GM21515 (cell line): ENCODE measurements around the gene SMAD6.

ENCODE experiments used
- ATAC-seq: cut with Tn5 transposase; IDR thresholded peaks from one replicate; pipeline ENCODE4 v1.9.1; 2021; ENCODE audit not compliant: unreplicated experiment

The SMAD6 gene

DNA sequence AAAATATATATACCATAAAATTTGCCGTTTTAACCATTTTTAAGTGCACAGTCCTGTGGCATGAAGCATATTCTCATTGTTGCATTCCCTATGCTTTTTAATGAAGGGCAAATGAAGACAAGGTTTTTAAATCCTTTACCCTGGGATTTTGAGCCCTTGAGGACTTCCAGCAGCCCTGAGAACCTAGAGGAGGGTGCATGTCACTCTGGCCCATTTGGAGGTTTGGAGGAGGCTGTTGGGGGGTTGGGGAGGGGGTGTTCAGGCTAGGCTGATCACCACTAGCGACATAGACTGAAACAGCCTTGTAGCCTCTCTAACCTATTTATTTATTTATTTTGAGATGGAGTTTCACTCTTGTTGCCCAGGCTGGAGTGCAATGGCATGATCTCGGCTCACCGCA, 86.0 kb downstream of the SMAD6 start:
- ATAC-seq = no peak

DNA sequence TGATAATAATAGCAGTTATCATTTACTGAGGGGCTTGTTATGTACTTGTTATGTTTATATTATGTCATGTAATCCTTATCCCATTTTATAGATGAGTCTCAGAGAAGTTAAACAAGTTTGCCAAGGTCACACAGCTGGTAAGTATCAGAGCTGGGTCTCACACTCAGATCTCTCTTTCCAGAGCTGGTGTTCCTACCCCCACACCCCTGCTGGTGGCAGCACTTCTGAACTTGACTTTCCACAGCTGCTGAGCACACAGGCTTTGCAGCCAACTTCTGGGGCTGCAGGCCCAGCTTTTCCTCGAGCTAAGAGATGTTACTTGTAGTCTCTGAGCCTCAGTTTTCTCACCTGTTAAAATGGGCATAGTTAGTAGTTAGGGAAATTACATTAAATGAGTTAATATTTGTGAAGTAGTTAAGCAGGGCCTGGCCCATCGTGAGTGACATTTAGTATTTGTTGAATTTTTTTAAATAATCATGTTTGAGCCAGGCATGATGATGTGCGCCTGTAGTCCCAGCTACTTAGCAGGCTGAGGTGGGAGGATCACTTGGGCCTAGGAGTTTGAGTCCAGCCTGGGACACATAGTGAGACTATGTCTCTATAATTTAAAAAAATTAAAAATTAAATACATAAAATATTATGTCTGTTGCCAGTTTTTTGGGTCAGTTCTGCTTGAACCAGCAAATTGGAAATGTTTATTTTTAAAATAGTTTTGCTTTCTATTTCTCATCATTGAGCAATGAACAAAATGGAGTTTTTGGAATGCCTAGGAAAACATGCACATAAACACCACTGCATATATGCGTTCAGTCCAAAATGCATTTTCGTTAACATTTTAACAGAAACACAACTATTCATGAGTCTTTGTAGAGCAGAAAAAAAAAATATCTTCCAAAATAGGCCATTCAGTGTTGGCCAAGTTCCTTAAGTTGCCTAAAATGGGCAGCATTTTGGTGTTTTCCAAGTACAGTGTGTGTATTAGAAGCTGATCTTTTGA, 87.3 kb downstream of the SMAD6 start:
- no peak for ATAC-seq

DNA sequence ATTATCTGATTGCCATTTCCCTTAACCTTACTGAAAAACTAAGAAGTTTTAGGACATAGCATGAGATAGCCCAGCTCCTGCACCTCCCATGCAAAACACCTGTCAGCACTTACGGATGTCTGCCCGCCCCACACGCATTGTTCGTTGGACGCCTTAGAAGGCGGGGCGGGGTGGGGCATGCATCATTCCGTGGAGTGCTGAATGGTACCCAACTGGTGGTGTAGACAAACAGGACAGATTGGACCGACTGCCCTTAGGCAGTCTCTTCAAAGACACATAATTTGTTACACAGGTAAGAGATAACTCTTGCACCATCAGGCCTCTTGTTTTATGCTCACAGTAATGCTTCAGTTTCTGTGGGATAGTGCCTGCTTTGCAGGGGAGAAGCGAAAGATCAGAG, 93.8 kb downstream of the SMAD6 start:
- no peak for ATAC-seq

DNA sequence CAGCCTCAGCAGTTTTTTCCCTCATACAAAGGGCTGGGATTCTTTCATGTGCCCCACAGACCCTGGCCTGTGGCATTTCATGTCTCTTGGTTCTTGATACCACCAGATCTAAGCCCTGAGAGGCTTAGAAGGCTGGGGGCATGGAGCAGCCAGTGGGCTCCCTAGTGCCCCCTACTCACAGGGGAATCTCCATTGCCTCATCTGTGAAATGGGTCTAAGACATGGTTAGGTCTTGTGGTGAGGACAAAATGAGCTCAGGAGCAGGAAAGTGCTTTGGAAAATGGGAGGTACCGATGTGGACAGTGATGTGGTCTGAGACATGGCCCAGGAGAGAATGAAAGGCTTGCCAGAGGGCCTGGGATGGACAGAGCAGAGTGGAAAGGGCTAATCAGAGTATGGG, 94.3 kb downstream of the SMAD6 start:
- ATAC-seq = no peak

DNA sequence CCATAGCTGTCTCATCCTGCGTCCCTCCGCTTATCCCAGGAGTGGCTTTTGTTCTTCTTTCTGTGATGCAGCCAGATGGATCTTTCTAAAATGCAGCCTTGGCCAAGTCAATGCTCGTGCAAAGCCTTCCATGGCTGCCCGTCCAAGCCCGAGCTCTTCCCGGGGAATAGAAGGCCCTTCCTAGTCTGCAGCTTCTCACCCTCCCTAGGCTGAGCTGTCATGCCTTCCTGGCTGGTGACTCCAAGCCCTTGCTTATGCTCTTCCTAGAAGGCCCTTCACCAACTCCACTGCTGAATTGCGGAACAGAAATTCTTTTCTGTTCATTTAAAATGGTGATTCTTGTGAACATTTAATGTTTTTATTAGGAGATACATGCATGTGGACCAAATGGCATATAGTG, 95.9 kb downstream of the SMAD6 start:
- ATAC-seq = no peak

- no peak for ATAC-seq
Observed at GRCh38 chr15:66798426-66799061, 96.5 kb downstream of the SMAD6 start.

- no peak for ATAC-seq
Observed at GRCh38 chr15:66799242-66799641, 97.2 kb downstream of the SMAD6 start.

DNA sequence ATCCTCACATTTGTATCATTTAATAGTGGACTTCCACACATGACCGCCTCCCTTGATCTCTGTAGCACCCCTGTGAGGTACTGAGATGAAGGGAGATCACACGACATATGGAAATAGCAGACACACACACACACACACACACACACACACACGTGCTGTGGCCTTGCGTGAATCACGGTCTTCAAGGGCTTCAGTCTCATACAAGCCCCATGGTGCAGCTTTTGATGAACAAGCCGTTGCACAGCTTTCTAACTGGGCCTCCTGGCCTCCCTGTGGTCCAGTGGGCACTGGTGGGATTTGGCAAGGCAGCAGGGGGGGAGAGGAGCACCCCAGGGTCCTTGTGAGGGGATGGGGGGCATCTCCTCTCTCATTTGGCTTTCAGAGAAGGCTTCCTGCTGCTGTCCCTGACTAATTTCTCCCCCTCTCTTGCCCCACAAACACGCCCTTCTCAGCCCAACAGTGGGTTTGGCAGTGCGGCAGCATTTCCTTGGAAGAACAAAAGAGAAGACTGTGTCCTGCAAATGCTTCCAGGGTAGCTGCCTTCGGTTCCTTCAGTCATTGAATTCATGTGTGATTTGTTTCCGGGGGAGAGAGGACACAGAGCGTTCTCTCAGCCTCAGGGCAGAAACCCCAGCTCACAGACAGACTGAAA, 98.7 kb downstream of the SMAD6 start:
- ATAC-seq = no peak

GRCh38 chr15:66801266-66801665, 99.2 kb downstream of the SMAD6 start:
- ATAC-seq = no peak

- no peak for ATAC-seq
Observed at GRCh38 chr15:66802025-66803001, 100.3 kb downstream of the SMAD6 start.

DNA sequence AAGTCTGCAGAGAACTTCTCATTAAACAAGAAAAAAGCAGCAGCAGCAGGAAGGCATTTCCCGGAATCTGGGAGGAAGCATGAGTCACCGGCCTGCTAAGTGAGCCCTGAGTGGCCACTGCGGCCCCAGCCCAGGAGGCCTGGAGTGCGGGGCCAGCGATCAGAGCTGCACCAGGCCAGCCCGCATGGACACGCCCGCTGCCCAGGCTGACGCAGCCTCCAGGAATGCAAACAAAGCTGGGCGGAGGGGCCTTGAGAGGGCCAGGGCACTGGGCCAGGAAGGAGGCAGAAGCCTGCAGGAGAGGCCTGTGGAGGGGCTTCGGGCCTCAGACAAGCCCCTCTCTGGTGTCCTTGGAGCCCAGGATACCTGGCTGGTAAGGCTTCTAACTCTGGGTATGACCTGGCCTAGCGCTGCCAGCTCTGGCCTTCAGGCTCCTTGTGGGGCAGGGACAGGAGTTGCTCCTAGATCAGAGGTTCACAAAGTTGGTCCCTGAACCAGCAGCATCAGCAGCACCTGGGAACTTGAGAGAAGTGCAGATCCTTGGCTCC, 101.2 kb downstream of the SMAD6 start:
- no peak for ATAC-seq

DNA sequence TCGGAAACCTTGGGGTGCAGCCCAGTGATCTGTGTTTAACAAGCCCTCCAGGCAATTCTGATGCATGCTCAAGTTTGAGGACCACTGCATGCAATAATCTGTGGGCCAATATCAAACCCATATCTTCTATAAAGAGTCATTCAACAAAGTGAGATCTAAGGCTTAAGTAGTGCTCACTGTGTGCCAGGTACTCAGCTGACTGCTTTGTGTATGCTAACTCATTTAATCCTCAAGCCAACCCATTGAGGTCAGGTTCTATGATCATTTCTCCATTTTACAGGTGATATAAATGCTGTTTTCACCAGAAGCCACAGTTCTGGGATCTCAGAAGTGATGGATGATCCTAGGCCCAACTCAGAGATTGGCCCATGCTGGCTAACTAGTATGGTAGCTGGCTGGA, 101.7 kb downstream of the SMAD6 start:
- ATAC-seq = no peak

- ATAC-seq = no peak
Observed at GRCh38 chr15:66805202-66805885, 103.3 kb downstream of the SMAD6 start.

- no peak for ATAC-seq
Observed at GRCh38 chr15:66808181-66808824, 106.3 kb downstream of the SMAD6 start.

GRCh38 chr15:66809664-66810063, 107.6 kb downstream of the SMAD6 start:
- no peak for ATAC-seq

GRCh38 chr15:66815318-66815717, 113.3 kb downstream of the SMAD6 start:
- no peak for ATAC-seq

DNA sequence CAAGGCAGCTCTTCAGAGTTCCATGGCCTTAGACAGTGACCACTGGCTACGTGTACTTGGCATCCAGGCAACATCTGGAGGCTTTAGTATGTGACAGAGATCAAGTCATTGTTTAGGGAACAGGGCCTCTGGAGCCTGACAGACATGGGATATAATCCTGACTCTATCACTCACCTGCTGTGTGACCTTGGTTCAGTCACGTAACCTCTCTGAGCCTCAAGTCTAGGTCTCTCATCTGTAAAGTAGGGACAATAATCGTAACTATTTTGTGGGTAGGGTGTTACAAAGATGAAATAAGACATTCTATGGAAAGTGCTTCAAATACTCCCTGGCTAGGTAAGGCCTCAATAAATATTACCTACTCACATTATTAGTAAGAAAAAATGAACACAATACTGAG, 114.2 kb downstream of the SMAD6 start:
- no peak for ATAC-seq

- no peak for ATAC-seq
Observed at GRCh38 chr15:66819084-66819483, 117.0 kb downstream of the SMAD6 start.

- no peak for ATAC-seq
Observed at GRCh38 chr15:66820481-66821176, 118.6 kb downstream of the SMAD6 start.
